PC-9 (cell line): ENCODE data around the gene RAB41. TPM values are rescaled to one million over a fixed set of nuclear protein-coding genes. Genes with fewer than 3 reads are reported as not detected.
"Not testable (repeated sequence)": the region's sequence is repeated elsewhere in the genome, so short reads cannot be mapped to it uniquely, and the experiment has no call there.

Source experiments
- BruUV-seq: library from RNA; stranded (reverse); fragments of 400-500 nt; replicated peaks from 2 replicates; lab custom pipeline; 2021; lab: Mats Ljungman, UMichigan
- CTCF ChIA-PET: fragments of 300-600 bp; sonication (Branson Sonifier 250); formaldehyde crosslinking; loops from one replicate; lab custom pipeline; 2022; ENCODE audit warnings: antibody characterized with exemption; lab: Charles Lee
- POLR2A ChIA-PET: fragments of 300-600 bp; sonication (Branson Sonifier 250); formaldehyde crosslinking; loops from one replicate; lab custom pipeline; 2022; ENCODE audit warnings: antibody characterized with exemption; ENCODE audit not compliant: unreplicated experiment; lab: Charles Lee
- DNase-seq, 2 experiments: peaks; one replicate each; pipeline versions ENCODE4 v3.0.0 to v3.0.0-alpha.2; 2015 to 2022; ENCODE audit warnings: mixed read lengths in 1 of 2
- H2AFZ ChIP-seq: fragments of 200-600 bp; sonication (generic); 2 replicates; pipeline ENCODE4 v1.8.1; 2017; ENCODE audit warnings: antibody characterized with exemption
- H3F3A ChIP-seq: fragments of 200-600 bp; sonication (generic); 2 replicates; pipeline ENCODE4 v1.8.1; 2017; ENCODE audit warnings: antibody characterized with exemption, mild to moderate bottlenecking, low read depth; ENCODE audit not compliant: insufficient read depth
- H3K27ac ChIP-seq: fragments of 200-600 bp; sonication (generic); 2 replicates; pipeline ENCODE4 v1.6.1; 2016; ENCODE audit warnings: mixed run types
- H3K27me3 ChIP-seq: fragments of 200-600 bp; sonication (generic); 2 replicates; pipeline ENCODE4 v1.6.1; 2016; ENCODE audit warnings: low read depth, mixed run types; ENCODE audit not compliant: insufficient read depth
- H3K36me3 ChIP-seq: fragments of 200-600 bp; sonication (generic); 2 replicates; pipeline ENCODE4 v1.6.1; 2016; ENCODE audit warnings: low read depth, mixed run types
- H3K4me1 ChIP-seq: fragments of 200-600 bp; sonication (generic); replicated peaks from 2 replicates; pipeline ENCODE4 v1.6.1; 2016; ENCODE audit warnings: mixed run types; ENCODE audit not compliant: insufficient read depth
- H3K4me2 ChIP-seq: fragments of 200-600 bp; sonication (generic); 2 replicates; pipeline ENCODE4 v1.6.1; 2017; ENCODE audit warnings: mixed run types
- H3K4me3 ChIP-seq: fragments of 200-600 bp; sonication (generic); 2 replicates; pipeline ENCODE4 v1.6.1; 2016; ENCODE audit warnings: mixed run types
- H3K79me2 ChIP-seq: fragments of 200-600 bp; sonication (generic); 2 replicates; pipeline ENCODE4 v1.6.1; 2017; ENCODE audit warnings: low read depth, mixed run types
- H3K9me2 ChIP-seq: fragments of 200-600 bp; sonication (generic); 2 replicates; pipeline ENCODE4 v1.8.1; 2017; ENCODE audit warnings: mild to moderate bottlenecking; ENCODE audit not compliant: insufficient read depth
- H3K9me3 ChIP-seq: fragments of 200-600 bp; sonication (generic); 2 replicates; pipeline ENCODE4 v1.8.1; 2016; ENCODE audit warnings: low read depth; ENCODE audit not compliant: insufficient read depth
- H4K20me1 ChIP-seq: fragments of 200-600 bp; sonication (generic); 2 replicates; pipeline ENCODE4 v1.8.1; 2017; ENCODE audit not compliant: insufficient read depth
- CTCF ChIP-seq: fragments of 200-600 bp; sonication (generic); conservative IDR thresholded peaks from 2 replicates; pipeline ENCODE4 v1.6.1; 2017; ENCODE audit warnings: mixed run types, antibody characterized with exemption, mild to moderate bottlenecking, moderate library complexity
- EZH2 ChIP-seq: fragments of 200-600 bp; sonication (generic); IDR thresholded peaks from 2 replicates; pipeline ENCODE4 v1.8.0; 2017; ENCODE audit warnings: antibody characterized with exemption, low read depth
- intact Hi-C: fragments of 100-400 bp; cut with micrococcal nuclease; formaldehyde crosslinking; loops from one replicate; pipeline ENCODE4 v1.10.0; 2022; ENCODE audit not compliant: unreplicated experiment
- total RNA-seq: library from RNA; stranded (reverse); gene quantifications from 2 replicates; pipeline ENCODE4 v1.2.3, GENCODE V29; 2021

Gene RAB41
- total RNA-seq, 1 experiment from 2014 or later = not detected

GRCh38 chrX:70241501-70241900, 40.5 kb upstream of the RAB41 start:
- intact Hi-C loops = no loop called here
- H3K79me2 ChIP-seq = no peaks in the 10 kb centered on the region
- no peak for TF ChIP-seq CTCF
- TF ChIP-seq EZH2 = no peak
- H3K4me2 ChIP-seq = no peak overlapping the region
- no TSS peak for BruUV-seq
- no peaks in the 10 kb centered on the region for H3F3A ChIP-seq
- no peak overlapping the region for H2AFZ ChIP-seq
- CTCF ChIA-PET = no interaction called here
- no peak overlapping the region for H3K4me3 ChIP-seq
- H3K4me1 ChIP-seq = no peaks in the 10 kb centered on the region
- no peak for DNase-seq
- H3K36me3 ChIP-seq = no peaks in the 10 kb centered on the region
- H4K20me1 ChIP-seq = no peaks in the 10 kb centered on the region
- no peaks in the 10 kb centered on the region for H3K27me3 ChIP-seq
- H3K9me3 ChIP-seq = no peaks in the 10 kb centered on the region
- no peak overlapping the region for H3K27ac ChIP-seq
- no peaks in the 10 kb centered on the region for H3K9me2 ChIP-seq
- POLR2A ChIA-PET = no interaction called here

- H3K36me3 ChIP-seq, H3K27ac ChIP-seq, H4K20me1 ChIP-seq, H3K9me2 ChIP-seq, POLR2A ChIA-PET, H2AFZ ChIP-seq, H3K4me3 ChIP-seq, H3K9me3 ChIP-seq, H3K79me2 ChIP-seq, BruUV-seq, H3K27me3 ChIP-seq, H3F3A ChIP-seq, intact Hi-C loops, DNase-seq, H3K4me1 ChIP-seq, CTCF ChIA-PET, H3K4me2 ChIP-seq: not testable (repeated sequence)
Observed at GRCh38 chrX:70243601-70244000, 38.4 kb upstream of the RAB41 start.

GRCh38 chrX:70244881-70245280, 37.1 kb upstream of the RAB41 start:
- ChIA-PET POLR2A (no interaction called here), CTCF (no interaction called here)
- H3K4me3 ChIP-seq = no peak overlapping the region

More at GRCh38 chrX:70244881-70245280, 37.1 kb upstream of the RAB41 start:
- Histone ChIP-seq H3K9me2 (no peaks in the 10 kb centered on the region), H3K4me1 (no peaks in the 10 kb centered on the region), H3K4me2 (no peak overlapping the region), H2AFZ (no peak overlapping the region), H3K27ac (no peak overlapping the region), H3K9me3 (no peaks in the 10 kb centered on the region), H3K27me3 (no peaks in the 10 kb centered on the region), H3F3A (no peaks in the 10 kb centered on the region), H3K36me3 (no peaks in the 10 kb centered on the region), H4K20me1 (no peaks in the 10 kb centered on the region), H3K79me2 (no peaks in the 10 kb centered on the region)
- no TSS peak for BruUV-seq
- DNase-seq = no peak
- TF ChIP-seq CTCF = no peak
- no peak for TF ChIP-seq EZH2
- intact Hi-C loops = no loop called here
